Esophagus muscularis mucosa (tissue), 4 donors: ENCODE results near the gene USP24.

Experiments
- EP300 ChIP-seq: sonication (generic); formaldehyde crosslinking; IDR thresholded peaks from one replicate; pipeline ENCODE4 v1.6.1; 2017; ENCODE audit warnings: antibody characterized with exemption
- POLR2A ChIP-seq: fragments of 450-650 bp; IDR thresholded peaks from one replicate; pipeline ENCODE4 v1.6.1; 2017; ENCODE audit warnings: antibody characterized with exemption, moderate library complexity, mild to moderate bottlenecking, low read depth
- POLR2AphosphoS5 ChIP-seq, 2 donors: sonication (generic); formaldehyde crosslinking; IDR thresholded peaks; one replicate each; pipeline ENCODE4 v1.6.1; 2017; ENCODE audit warnings: antibody characterized with exemption in 2 of 2
- TF ChIP-seq, protein P1 (sequence below), 3 experiments: fragments of 200-600 bp in 2 of 3; fragments of 450-650 bp in 1 of 3; sonication (generic) in 2 of 3; IDR thresholded peaks; one replicate each; pipeline ENCODE4 v1.5.1; 2017 to 2019; ENCODE audit warnings: antibody characterized with exemption in 3 of 3, mild to moderate bottlenecking in 2 of 3, moderate library complexity in 1 of 3

GRCh38 chr1:55156608-55157007, 58.6 kb downstream of the USP24 start:
- TF ChIP-seq, protein P1, sequence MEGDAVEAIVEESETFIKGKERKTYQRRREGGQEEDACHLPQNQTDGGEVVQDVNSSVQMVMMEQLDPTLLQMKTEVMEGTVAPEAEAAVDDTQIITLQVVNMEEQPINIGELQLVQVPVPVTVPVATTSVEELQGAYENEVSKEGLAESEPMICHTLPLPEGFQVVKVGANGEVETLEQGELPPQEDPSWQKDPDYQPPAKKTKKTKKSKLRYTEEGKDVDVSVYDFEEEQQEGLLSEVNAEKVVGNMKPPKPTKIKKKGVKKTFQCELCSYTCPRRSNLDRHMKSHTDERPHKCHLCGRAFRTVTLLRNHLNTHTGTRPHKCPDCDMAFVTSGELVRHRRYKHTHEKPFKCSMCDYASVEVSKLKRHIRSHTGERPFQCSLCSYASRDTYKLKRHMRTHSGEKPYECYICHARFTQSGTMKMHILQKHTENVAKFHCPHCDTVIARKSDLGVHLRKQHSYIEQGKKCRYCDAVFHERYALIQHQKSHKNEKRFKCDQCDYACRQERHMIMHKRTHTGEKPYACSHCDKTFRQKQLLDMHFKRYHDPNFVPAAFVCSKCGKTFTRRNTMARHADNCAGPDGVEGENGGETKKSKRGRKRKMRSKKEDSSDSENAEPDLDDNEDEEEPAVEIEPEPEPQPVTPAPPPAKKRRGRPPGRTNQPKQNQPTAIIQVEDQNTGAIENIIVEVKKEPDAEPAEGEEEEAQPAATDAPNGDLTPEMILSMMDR (IDR thresholded peaks at IDR 0.05): no peak
- TF ChIP-seq POLR2AphosphoS5 (IDR thresholded peaks at IDR 0.05): no peak
- no peak for TF ChIP-seq POLR2A
- no peak for TF ChIP-seq EP300
